HUES6 (cell line): ENCODE data around the gene FRMD3.

ENCODE experiments used
- H3K27ac ChIP-seq: 2 replicates; pipeline ENCODE4 v1.7.0; 2013; ENCODE audit warnings: low read depth, mild to moderate bottlenecking, low read length, inconsistent platforms
- H3K27me3 ChIP-seq: 2 replicates; pipeline ENCODE4 v1.6.1; 2013; ENCODE audit warnings: low read length; ENCODE audit not compliant: control insufficient read depth, insufficient read depth
- H3K36me3 ChIP-seq: 2 replicates; pipeline ENCODE4 v1.6.1; 2013; ENCODE audit warnings: low read length; ENCODE audit not compliant: control insufficient read depth, insufficient read depth
- H3K4me1 ChIP-seq: 2 replicates; pipeline ENCODE4 v1.6.1; 2013; ENCODE audit warnings: low read length; ENCODE audit not compliant: control insufficient read depth, insufficient read depth
- H3K4me3 ChIP-seq: 2 replicates; pipeline ENCODE4 v1.5.1; 2013; ENCODE audit warnings: low read depth, low read length
- H3K9ac ChIP-seq: one replicate; pipeline ENCODE4 v1.6.1; 2013; ENCODE audit warnings: mild to moderate bottlenecking, low read length
- H3K9me3 ChIP-seq: 2 replicates; pipeline ENCODE4 v1.6.1; 2013; ENCODE audit warnings: low read depth, low read length; ENCODE audit not compliant: control insufficient read depth, insufficient read depth

Gene FRMD3

DNA sequence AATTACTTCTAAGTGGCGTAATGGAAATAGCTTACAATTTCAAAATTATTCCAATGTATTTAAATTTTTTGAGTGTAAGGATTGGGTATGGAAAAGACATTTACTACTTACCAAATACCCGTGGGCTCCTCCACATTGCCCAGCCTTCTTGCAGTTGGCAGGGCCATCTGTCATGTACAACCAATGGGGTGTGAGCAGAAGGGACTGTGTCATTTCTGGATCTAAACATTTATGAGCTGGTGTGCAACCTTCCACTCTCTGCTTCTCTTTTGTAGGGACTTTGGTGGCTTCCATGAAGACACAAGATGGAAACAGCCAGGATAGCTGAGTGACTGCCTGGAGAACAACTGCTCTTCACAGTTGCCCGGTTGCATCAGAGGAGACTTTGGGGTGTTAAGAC is 40.8 kb downstream of the FRMD3 start:
- Histone ChIP-seq H3K9me3 (no peaks in the 10 kb centered on the region), H3K36me3 (no peaks in the 10 kb centered on the region), H3K27me3 (no peaks in the 10 kb centered on the region), H3K4me3 (no peak overlapping the region), H3K9ac (no peak overlapping the region), H3K27ac (no peak overlapping the region), H3K4me1 (no peaks in the 10 kb centered on the region)

DNA sequence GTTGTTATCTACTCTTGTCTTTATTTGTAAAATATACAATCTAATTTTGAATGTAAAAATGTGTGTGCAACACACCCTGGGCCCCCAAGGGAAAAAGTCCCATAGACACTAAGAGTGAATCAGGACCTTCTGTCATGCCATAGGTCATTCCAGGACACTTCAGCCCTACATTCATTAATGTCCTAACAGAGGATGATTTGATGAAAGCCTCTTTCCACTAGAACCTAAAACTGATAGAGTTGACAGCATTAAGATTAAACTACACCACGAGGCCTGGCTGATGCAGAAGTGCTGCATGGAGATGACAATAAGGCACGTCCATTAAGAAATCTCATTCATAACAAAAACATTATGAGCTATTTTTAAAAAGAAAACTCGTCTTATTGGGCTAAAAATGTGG is 46.2 kb downstream of the FRMD3 start:
- no peaks in the 10 kb centered on the region for H3K9me3 ChIP-seq
- H3K27me3 ChIP-seq: no peaks in the 10 kb centered on the region
- H3K36me3 ChIP-seq: no peaks in the 10 kb centered on the region
- H3K9ac ChIP-seq: no peak overlapping the region
- no peaks in the 10 kb centered on the region for H3K4me1 ChIP-seq
- no peak overlapping the region for H3K4me3 ChIP-seq
- no peak overlapping the region for H3K27ac ChIP-seq

- no peak overlapping the region for H3K4me3 ChIP-seq
- H3K9me3 ChIP-seq: no peaks in the 10 kb centered on the region
- H3K27me3 ChIP-seq: no peaks in the 10 kb centered on the region
- H3K36me3 ChIP-seq: no peaks in the 10 kb centered on the region
- H3K9ac ChIP-seq: no peak overlapping the region
- no peak overlapping the region for H3K27ac ChIP-seq
- H3K4me1 ChIP-seq: no peaks in the 10 kb centered on the region
These were observed 46.8 kb downstream of the FRMD3 start for GRCh38 chr9:83491413-83491812.

DNA sequence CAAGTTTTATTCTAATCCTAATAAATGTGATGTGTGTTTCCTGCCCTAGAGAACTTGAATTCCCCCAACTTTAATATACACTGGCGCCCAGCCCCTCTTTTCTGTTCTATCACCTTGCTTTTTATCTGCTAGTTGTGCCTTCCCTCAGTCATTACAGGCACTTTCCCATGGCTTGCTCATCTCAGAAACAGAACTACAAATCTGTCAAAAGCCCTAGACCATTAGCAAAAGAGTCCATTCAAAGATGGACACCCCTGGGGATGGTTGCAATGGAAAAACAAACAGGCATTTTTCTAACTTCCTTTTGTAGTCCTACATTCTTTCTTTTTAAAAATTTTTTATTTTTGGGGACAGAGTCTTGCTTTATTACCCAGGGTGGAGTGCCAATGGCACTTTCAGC is 48.2 kb downstream of the FRMD3 start:
- Histone ChIP-seq H3K4me1 (no peaks in the 10 kb centered on the region), H3K36me3 (no peaks in the 10 kb centered on the region), H3K9ac (no peak overlapping the region)

GRCh38 chr9:83484990-83485389 is 53.2 kb downstream of the FRMD3 start:
- H3K9ac ChIP-seq: no peak overlapping the region
- no peak overlapping the region for H3K27ac ChIP-seq
- no peaks in the 10 kb centered on the region for H3K4me1 ChIP-seq
- no peaks in the 10 kb centered on the region for H3K9me3 ChIP-seq
- H3K4me3 ChIP-seq: no peak overlapping the region
- H3K36me3 ChIP-seq: no peaks in the 10 kb centered on the region
- H3K27me3 ChIP-seq: no peaks in the 10 kb centered on the region

More for the DNA sequence above, 48.2 kb downstream of the FRMD3 start:
- Histone ChIP-seq H3K9me3 (no peaks in the 10 kb centered on the region), H3K4me3 (no peak overlapping the region), H3K27me3 (no peaks in the 10 kb centered on the region), H3K27ac (no peak overlapping the region)

GRCh38 chr9:83483223-83483622 is 55.0 kb downstream of the FRMD3 start:
- H3K36me3 ChIP-seq: no peaks in the 10 kb centered on the region
- H3K27ac ChIP-seq: no peak overlapping the region
- H3K27me3 ChIP-seq: no peaks in the 10 kb centered on the region
- H3K4me1 ChIP-seq: no peaks in the 10 kb centered on the region
- no peaks in the 10 kb centered on the region for H3K9me3 ChIP-seq
- H3K4me3 ChIP-seq: no peak overlapping the region
- no peak overlapping the region for H3K9ac ChIP-seq

- Histone ChIP-seq H3K9me3 (no peaks in the 10 kb centered on the region), H3K27me3 (no peaks in the 10 kb centered on the region), H3K9ac (no peak overlapping the region), H3K27ac (no peak overlapping the region), H3K36me3 (no peaks in the 10 kb centered on the region), H3K4me3 (no peak overlapping the region), H3K4me1 (no peaks in the 10 kb centered on the region)
These were observed 58.4 kb downstream of the FRMD3 start for GRCh38 chr9:83479765-83480164.

- H3K9me3 ChIP-seq: no peaks in the 10 kb centered on the region
- no peak overlapping the region for H3K27ac ChIP-seq
- H3K27me3 ChIP-seq: no peaks in the 10 kb centered on the region
- H3K4me1 ChIP-seq: no peaks in the 10 kb centered on the region
- H3K9ac ChIP-seq: no peak overlapping the region
- H3K36me3 ChIP-seq: no peaks in the 10 kb centered on the region
- H3K4me3 ChIP-seq: no peak overlapping the region
These were observed 60.6 kb downstream of the FRMD3 start for GRCh38 chr9:83477571-83477970.

- Histone ChIP-seq H3K9me3 (no peaks in the 10 kb centered on the region), H3K36me3 (no peaks in the 10 kb centered on the region), H3K27ac (no peak overlapping the region), H3K9ac (no peak overlapping the region), H3K4me1 (no peaks in the 10 kb centered on the region), H3K27me3 (no peaks in the 10 kb centered on the region), H3K4me3 (no peak overlapping the region)
These were observed 61.1 kb downstream of the FRMD3 start for GRCh38 chr9:83477120-83477519.

DNA sequence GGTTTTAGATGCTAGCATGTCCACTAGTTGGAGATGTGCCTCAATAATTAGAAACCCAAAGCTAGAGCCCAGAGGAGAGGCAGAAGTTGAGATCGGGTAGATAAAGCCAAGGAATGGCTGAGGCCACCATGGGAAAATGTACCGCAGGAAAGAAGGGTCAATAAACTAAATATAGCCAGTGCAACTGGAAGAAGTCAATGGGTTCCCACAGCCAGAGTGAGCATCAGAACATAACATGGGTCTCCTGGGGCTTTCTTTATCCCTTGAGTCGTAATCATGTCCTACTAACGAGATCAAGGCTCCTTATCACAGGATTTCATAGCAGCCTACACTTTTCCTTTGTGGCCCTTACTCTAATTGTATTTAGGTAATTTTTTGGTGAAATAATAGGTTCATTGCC is 61.7 kb downstream of the FRMD3 start:
- Histone ChIP-seq H3K27me3 (no peaks in the 10 kb centered on the region), H3K4me1 (no peaks in the 10 kb centered on the region), H3K36me3 (no peaks in the 10 kb centered on the region), H3K9me3 (no peaks in the 10 kb centered on the region), H3K4me3 (no peak overlapping the region), H3K27ac (no peak overlapping the region), H3K9ac (no peak overlapping the region)

GRCh38 chr9:83475741-83476140 is 62.5 kb downstream of the FRMD3 start:
- Histone ChIP-seq H3K36me3 (no peaks in the 10 kb centered on the region), H3K4me3 (no peak overlapping the region), H3K27me3 (no peaks in the 10 kb centered on the region), H3K4me1 (no peaks in the 10 kb centered on the region), H3K27ac (no peak overlapping the region), H3K9ac (no peak overlapping the region), H3K9me3 (no peaks in the 10 kb centered on the region)

DNA sequence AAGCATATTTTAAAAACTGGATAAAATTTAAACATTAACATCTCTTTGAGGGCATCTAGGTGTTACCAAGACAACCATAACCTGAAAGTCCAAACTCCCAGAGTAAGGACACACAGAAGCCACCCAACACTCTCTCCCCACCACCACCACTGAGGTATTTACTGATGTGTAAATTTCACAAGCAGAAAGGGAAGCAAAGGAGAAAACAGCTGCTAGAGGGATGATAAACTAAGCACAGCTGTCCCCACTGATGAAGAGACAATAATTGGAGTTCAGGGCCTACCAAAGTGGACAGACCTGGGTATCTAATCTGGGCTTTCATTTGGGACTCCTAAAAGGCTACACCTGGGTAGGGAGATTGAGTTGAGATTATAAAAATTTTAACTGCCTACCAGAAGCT is 63.6 kb downstream of the FRMD3 start:
- Histone ChIP-seq H3K4me3 (no peak overlapping the region), H3K4me1 (no peaks in the 10 kb centered on the region; the same call in 1 of the 2 replicates), H3K36me3 (no peaks in the 10 kb centered on the region), H3K9me3 (no peaks in the 10 kb centered on the region), H3K27me3 (no peaks in the 10 kb centered on the region), H3K27ac (no peak overlapping the region), H3K9ac (no peak overlapping the region)
